GM03348 (cell line): ENCODE results near the gene SLC9A3.
"Not testable (repeated sequence)": the region's sequence is repeated elsewhere in the genome, so short reads cannot be mapped to it uniquely, and the experiment has no call there.

Experiments
- DNase-seq: peaks from one replicate; pipeline ENCODE4 v3.0.0; 2012; ENCODE audit warnings: low spot score

SLC9A3 gene

GRCh38 chr5:489689-490080 lies 34.6 kb downstream of the SLC9A3 start:
- no peak for DNase-seq

- DNase-seq, result no peak
Observed at GRCh38 chr5:488744-489688, 35.2 kb downstream of the SLC9A3 start.

DNA sequence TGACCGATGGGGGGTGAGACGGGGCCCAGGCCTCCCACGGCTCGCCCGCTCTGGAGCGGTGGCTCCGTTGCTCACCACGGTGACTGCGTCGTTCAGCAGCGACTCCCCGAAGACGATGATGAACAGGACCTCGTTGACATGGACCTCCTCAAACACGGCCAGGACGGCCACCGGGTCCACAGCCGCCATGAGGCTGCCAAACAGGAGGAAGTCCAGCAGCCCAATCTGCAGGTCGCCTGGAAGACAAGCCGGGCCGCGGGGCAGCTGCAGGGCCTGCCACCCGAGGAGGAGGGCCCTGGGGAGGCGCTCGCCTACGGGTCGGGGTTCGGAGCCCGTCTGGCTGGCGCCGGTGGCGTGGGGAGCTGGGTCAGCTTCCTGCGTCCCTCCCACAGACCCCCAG lies 36.0 kb downstream of the SLC9A3 start:
- DNase-seq, result no peak

- DNase-seq, result not testable (repeated sequence)
Observed at GRCh38 chr5:486597-486996, 37.7 kb downstream of the SLC9A3 start.

GRCh38 chr5:485946-486491 lies 38.2 kb downstream of the SLC9A3 start:
- no peak for DNase-seq

GRCh38 chr5:485113-485945 lies 38.9 kb downstream of the SLC9A3 start:
- no peak for DNase-seq

- DNase-seq, result no peak
Observed at GRCh38 chr5:484556-484955, 39.7 kb downstream of the SLC9A3 start.

DNA sequence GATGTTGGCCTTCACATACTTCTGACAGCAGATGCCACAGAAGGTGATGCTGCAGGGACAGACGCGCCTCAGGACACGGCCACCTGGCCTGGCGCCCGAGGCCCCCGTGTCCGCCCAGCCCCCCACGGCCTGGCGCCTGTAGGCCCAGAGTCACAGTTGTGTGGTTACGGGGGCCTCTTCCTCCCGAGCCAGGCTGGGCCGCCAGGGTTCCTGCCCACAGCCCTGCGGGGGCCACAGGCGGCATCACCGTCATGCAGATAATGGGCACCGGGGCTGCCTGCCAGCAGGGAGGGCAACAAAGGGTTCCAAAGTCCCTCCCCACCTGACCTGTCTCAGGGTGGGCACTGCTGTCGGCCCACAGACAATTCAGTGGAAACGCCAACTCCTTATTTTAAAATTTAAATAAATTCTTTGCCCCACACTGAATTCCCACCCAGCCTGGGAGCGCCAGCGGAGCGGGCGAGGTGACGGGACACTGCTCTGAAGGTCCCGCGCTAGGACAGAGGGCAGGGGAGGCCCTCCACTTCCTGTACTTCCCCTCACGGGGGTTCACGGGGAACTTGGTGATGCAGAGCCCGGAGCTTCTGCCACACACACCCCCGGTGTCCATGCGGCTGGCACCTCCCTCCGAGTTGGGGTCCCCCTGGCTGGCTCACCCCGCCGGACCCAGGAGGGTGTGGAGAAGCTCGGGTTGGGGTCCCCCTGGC lies 40.7 kb downstream of the SLC9A3 start:
- no peak for DNase-seq

GRCh38 chr5:483011-483410 lies 41.2 kb downstream of the SLC9A3 start:
- no peak for DNase-seq

- DNase-seq, result no peak
Observed at GRCh38 chr5:482506-482905, 41.7 kb downstream of the SLC9A3 start.

GRCh38 chr5:482021-482420 lies 42.2 kb downstream of the SLC9A3 start:
- no peak for DNase-seq

DNA sequence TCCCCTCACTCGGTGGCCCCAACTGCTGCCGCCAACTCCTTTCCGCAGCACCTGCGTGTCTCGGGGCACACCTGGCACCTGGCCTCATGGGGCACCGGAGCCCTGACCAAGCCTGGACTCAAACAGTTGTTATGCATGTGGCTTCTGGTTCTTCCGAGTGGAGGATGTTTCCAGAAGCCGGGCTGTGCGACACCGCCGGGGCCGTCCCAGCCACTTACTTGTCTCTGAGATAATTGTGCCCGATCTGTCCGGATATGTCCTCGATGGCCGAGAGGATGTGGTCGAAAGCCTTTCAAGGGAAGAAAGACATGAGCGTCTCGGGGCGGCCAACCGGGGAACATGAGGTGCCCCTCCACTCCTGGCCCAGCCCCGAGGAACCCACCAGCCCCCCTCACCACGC lies 42.9 kb downstream of the SLC9A3 start:
- no peak for DNase-seq

DNA sequence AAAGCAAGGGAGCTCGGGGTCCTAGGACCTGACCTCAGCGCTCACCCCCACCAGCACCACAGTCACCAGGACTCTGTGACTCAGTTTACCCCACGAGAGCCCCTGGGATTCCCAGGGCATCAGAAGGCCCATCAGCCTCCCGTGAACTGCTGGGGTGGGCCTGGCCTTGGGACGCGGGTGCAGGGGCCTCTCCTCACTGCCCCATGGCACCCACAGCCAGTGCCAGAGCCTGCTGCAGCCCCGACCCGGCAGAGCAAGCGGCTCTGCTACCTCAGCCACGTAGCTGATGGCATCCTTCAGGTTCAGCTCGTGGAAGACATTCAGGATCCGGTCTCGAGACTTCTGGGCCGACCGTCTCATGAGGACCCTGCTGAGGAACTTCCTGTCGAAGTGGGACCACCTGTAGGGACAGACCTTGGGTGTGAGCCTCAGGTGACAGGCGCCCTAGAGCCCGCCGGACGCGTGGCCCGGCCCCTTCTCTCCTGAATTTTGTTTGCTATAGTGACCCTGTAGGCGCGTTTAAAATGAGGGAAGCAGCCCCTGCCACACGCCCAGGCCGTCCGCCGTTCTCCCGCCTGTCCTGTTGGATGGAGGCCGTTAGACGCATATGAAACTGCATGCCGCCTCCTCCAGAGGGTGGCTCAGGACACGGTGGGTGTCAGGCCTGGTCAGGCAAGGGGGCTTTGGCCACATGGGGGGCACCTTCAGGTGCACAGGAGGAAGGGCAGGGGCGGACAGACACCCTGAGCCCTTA lies 44.5 kb downstream of the SLC9A3 start:
- no peak for DNase-seq

DNA sequence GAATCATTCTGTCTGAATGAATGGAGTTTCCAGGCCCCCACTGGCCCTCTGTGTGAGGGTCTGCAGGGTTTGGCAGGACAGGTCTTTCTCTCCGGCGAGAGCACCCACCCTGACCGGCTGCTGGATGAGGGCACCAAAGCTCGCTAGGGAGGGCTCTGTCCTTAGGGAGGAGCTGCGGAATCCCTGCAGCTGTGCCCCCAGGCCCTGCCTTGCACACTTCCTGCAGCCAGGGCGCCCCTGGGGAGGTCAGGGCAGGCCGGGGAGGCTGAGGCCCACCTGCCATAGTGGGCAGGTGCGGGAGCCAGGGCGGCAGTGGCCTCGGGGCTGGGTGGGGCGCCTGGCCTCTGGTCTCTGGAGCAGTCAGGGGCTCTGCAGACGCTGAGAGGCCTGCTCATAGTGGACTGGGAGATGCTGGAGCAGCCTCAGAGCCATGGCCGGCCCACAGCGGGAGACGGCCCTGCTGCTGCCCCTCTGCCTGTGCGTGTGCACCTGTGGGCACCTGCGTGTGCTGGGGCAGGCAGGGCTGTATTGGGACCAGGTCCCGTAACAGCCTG lies 45.2 kb downstream of the SLC9A3 start:
- DNase-seq, result no peak

DNA sequence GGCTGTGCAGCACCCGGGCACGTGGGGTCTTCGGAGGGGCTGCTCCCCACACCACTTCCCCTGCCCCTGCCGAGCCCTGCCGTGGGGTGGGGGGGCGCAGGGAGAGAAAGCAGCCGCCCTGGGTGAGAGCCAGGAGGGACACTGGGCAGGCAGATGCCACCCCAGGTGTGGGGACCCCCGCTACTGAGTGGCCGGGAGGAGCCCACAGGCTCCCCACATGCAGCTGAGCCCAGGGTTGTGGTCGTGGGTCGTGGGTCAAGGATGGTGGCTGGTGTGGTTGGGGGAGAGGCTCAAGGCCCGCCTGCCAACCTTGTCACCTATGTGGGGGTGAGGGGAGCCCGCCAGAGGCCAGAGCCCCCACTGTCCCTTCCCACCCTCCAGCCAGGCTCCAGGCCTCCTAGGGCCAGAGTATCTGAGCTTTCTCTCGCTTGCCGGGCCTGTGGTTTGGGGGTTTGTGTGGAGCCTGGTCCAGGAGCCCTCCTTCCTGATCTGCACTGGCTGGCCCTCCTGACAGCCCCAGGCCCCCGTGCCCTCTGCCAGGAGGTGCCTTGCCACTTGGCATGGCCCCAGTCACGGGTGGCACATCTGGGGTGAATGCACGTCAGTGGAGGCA lies 45.8 kb downstream of the SLC9A3 start:
- DNase-seq, result no peak

DNA sequence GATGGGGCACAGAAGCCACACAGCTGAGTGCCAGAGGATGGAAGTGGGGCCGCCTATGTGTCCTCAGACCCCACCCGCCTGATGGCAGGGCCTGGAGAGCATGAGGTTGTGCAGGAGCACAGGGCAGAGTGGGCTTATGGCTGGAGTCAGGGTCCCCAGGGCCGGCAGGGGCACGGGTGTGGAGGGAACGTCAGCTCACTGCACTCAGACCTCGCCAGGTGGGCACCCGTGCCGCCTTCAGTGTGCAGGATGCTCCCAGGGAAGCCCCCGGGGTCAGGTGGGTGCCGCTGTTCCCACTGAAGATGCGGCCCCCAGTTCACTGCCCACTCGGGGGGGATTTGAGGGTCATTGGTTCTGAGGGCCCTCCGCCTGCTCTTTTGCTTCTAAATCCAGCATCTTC lies 46.4 kb downstream of the SLC9A3 start:
- no peak for DNase-seq

GRCh38 chr5:477247-477646 lies 47.0 kb downstream of the SLC9A3 start:
- DNase-seq, result no peak

- DNase-seq, result no peak
Observed at GRCh38 chr5:476814-477175, 47.5 kb downstream of the SLC9A3 start.

DNA sequence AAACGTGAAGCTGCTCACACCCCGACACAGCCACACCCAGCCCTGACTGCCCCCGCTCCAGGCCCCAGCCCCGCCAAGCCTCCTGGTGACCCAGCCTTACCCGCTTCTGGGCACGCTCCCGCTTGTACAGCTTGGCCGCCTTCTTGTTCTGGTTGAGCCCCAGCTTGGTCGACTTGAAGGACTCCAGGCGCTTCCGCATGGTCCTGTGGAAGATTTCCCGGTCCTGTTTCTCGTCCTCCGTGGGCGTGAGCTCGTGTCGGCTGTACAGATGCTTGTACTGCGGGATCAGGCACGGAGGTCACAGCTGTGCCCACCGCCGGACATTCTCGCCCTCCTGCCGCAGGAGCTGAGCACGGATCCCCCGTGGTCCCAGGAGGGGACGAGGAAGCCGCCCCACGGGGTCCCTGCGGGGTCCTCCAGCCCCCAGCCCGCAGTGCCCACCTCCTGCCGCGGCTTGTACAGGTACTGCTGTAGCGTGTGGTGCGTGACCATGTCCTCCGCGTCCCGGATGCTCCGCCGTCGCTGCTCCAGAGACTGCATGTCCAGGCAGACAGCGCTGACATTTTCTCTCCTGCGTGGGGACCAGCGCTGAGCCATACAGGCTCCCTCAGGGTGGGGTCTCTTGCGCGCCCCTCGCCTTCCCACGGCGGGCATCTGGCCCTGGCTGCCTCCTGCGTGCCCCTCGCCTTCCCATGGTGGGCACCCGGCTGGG lies 48.0 kb downstream of the SLC9A3 start:
- DNase-seq, result no peak

- no peak for DNase-seq
Observed at GRCh38 chr5:475704-476101, 48.5 kb downstream of the SLC9A3 start.
